Right lobe of liver (tissue), 6 donors: Measurements from ENCODE around the gene CCDC6. TPM values are rescaled to one million over a fixed set of nuclear protein-coding genes. Genes with fewer than 3 reads are reported as not detected.
A peak's percentile ranks its signal among the peaks of the same experiment; 100 is the strongest.
"Not testable (repeated sequence)": the region's sequence is repeated elsewhere in the genome, so short reads cannot be mapped to it uniquely, and the experiment has no call there.

Source experiments
- ATAC-seq, 4 donors: fragments of 200-7000 bp; cut with Tn5 transposase; one replicate each; pipeline ENCODE4 v1.9.1; 2020; ENCODE audit warnings: mild to moderate bottlenecking in 4 of 4, moderate library complexity in 4 of 4
- DNase-seq, 3 donors: peaks; one replicate each; pipeline ENCODE4 v3.0.0-alpha.2; 2020
- H3K27ac ChIP-seq, 3 donors: fragments of 200-600 bp; one replicate each; pipeline ENCODE4 v1.8.0; 2022
- H3K27me3 ChIP-seq, 2 donors: fragments of 200-600 bp; one replicate each; pipeline ENCODE4 v1.8.0; 2022
- H3K36me3 ChIP-seq, 4 donors: fragments of 200-600 bp; sonication (generic) in 1 of 4; one replicate each; pipeline versions ENCODE4 v1.5.1 to v1.8.0; 2017 to 2022; ENCODE audit warnings: control low read depth in 1 of 4
- H3K4me1 ChIP-seq, 4 donors: fragments of 200-600 bp; sonication (generic) in 1 of 4; one replicate each; pipeline versions ENCODE4 v1.5.1 to v1.8.0; 2017 to 2022; ENCODE audit warnings: control low read depth in 1 of 4
- H3K4me3 ChIP-seq, 3 donors: fragments of 200-600 bp; one replicate each; pipeline ENCODE4 v1.8.0; 2022
- H3K9me3 ChIP-seq, 4 donors: fragments of 200-600 bp; sonication (generic) in 1 of 4; one replicate each; pipeline versions ENCODE4 v1.5.1 to v1.8.0; 2017 to 2022; ENCODE audit warnings: control low read depth in 1 of 4
- POLR2A ChIP-seq: fragments of 450-650 bp; IDR thresholded peaks from one replicate; pipeline ENCODE4 v1.6.1; 2017; ENCODE audit warnings: antibody characterized with exemption, mild to moderate bottlenecking
- WGBS: methylation state at CpG from one replicate; pipeline ENCODE4 v1.1.6; 2018; ENCODE audit warnings: low coverage, low lambda C conversion rate; ENCODE audit not compliant: insufficient coverage; ENCODE audit errors: missing lambda C conversion rate; 5-methylcytosine and 5-hydroxymethylcytosine counted together
- intact Hi-C, 2 donors: fragments of 100-400 bp; cut with DNase I; formaldehyde crosslinking; loops; one replicate each; pipeline versions ENCODE4 v1.11.2 to v1.14.1; 2022
- total RNA-seq, 6 experiments: library from RNA; depleted of rRNA in 2 of 6; stranded (reverse); fragments of >200 nt in 2 of 6; fragmentation: NEBNext Ultra II Directional in 3 of 6; extraction: Animal tissue kit (Norgen Biotek cat#: 25700) in 3 of 6; gene quantifications; one replicate each; pipeline versions ENCODE4 v1.1.0 to v1.2.4, GENCODE V29; 2016 to 2023
- TF ChIP-seq, protein P1 (sequence below), 4 donors: fragments of 200-600 bp in 3 of 4; fragments of 450-650 bp in 1 of 4; IDR thresholded peaks; one replicate each; pipeline versions ENCODE4 v1.5.1 to v1.8.0; 2016 to 2022; ENCODE audit warnings: antibody characterized with exemption in 4 of 4, mild to moderate bottlenecking in 2 of 4
- donor health status: DM: no; HTN: yes; CAD: no.
- donor health status: DM: no; HTN: no; CAD: no.
- donor health status: DM: no; HTN: no; CAD: no.
- donor health status: DM: no; HTN: yes; CAD: no.
- donor health status: DM: no; HTN: yes; CAD: no.

The CCDC6 gene
- total RNA-seq, 6 experiments from 2014 or later: 9.2 to 20.4 (median 14.8) TPM

DNA sequence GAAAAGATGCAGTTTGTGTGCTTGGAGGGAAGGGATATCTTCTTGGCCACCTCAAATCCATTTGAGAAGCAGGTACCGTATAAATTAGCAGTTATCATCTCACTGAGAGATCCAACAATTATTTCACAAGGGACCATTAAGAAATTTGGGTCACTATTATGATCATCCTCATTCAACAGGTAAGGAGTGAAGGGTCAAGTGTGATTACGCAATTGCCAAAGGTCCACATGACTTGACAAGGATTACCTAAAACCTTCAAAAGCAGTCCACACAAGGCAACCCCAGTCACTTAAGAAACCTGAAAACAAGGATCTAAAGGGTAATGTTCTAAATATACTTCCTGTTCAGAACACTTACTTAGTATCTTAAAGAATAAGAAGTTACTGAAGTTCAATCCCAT lies 27.4 kb downstream of the CCDC6 start:
- intact Hi-C loops: no loop called here
- Histone ChIP-seq H3K9me3 (no peaks in the 10 kb centered on the region), H3K27me3 (no peaks in the 10 kb centered on the region), H3K4me3 (no peak overlapping the region), H3K4me1 (peaks cover 0 to 11% (median 0%) of the 10 kb centered on the region in 4 donors), H3K36me3 (no peaks in the 10 kb centered on the region), H3K27ac (peak overlapping the region in 1 of 3 donors; percentile 0)
- TF ChIP-seq POLR2A: no peak
- TF ChIP-seq, protein P1, sequence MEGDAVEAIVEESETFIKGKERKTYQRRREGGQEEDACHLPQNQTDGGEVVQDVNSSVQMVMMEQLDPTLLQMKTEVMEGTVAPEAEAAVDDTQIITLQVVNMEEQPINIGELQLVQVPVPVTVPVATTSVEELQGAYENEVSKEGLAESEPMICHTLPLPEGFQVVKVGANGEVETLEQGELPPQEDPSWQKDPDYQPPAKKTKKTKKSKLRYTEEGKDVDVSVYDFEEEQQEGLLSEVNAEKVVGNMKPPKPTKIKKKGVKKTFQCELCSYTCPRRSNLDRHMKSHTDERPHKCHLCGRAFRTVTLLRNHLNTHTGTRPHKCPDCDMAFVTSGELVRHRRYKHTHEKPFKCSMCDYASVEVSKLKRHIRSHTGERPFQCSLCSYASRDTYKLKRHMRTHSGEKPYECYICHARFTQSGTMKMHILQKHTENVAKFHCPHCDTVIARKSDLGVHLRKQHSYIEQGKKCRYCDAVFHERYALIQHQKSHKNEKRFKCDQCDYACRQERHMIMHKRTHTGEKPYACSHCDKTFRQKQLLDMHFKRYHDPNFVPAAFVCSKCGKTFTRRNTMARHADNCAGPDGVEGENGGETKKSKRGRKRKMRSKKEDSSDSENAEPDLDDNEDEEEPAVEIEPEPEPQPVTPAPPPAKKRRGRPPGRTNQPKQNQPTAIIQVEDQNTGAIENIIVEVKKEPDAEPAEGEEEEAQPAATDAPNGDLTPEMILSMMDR (IDR thresholded peaks at IDR 0.05): no peak
- no peak for DNase-seq
- peak in 3 of 4 donors; percentile 40 to 52 (median 43) for ATAC-seq
- WGBS: 69% methylated on average over 2 of the region's 2 CpGs

DNA sequence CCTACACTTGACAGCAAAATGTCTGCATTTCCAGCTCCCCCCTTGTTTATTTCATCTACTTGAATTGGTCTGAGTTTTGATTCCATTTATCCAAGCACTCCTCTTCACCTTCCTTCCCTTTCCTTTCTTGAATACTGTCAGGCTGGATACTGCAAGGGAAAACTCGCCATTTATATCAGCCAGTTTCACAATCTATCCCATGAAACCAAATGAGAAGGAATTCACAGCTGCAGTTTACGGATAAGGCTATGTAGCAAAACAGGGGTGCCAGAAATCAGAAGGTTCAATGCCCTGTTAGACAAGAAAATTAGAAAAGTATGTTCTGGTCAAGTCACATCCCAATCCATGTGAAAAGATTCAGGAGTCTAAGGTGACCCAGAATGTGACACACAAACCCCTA lies 28.1 kb downstream of the CCDC6 start:
- intact Hi-C loops: no loop called here
- WGBS: 67% methylated on average over 2 of the region's 2 CpGs

DNA sequence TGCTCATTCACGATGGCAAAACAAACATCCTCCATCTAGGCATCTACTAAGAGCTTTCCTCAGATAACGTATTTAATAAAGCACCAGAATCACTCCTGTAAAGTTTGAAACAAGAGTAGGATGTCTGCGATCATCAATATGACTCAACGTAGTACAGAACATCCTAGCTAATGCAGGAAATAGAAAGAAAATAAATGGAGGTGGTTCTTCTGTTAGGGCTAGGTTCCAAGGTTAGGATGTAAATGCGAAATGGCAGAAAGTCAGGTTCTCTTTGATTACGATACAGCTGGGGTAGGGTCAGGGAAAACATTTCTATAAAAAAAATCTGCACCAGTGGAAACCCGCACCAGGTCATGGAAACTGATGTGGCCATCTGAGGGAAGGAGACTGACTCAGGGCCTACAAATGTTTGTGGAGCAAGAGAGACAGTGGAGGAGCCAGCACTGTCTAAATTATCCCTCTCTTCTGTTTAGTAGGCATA lies 29.1 kb downstream of the CCDC6 start:
- Histone ChIP-seq H3K4me1 (peaks cover 0 to 11% (median 0%) of the 10 kb centered on the region in 4 donors), H3K9me3 (no peaks in the 10 kb centered on the region), H3K36me3 (no peaks in the 10 kb centered on the region), H3K4me3 (no peak overlapping the region), H3K27ac (no peak overlapping the region), H3K27me3 (no peaks in the 10 kb centered on the region)
- DNase-seq: no peak
- ATAC-seq: no peak
- WGBS: 82% methylated on average over 6 of the region's 7 CpGs
- intact Hi-C loops: no loop called here
- TF ChIP-seq POLR2A: no peak
- TF ChIP-seq, protein P1 (IDR thresholded peaks at IDR 0.05): no peak

More for the DNA sequence above, 28.1 kb downstream of the CCDC6 start:
- Histone ChIP-seq H3K4me1 (peaks cover 0 to 11% (median 0%) of the 10 kb centered on the region in 4 donors), H3K36me3 (no peaks in the 10 kb centered on the region), H3K9me3 (no peaks in the 10 kb centered on the region), H3K4me3 (no peak overlapping the region), H3K27ac (no peak overlapping the region), H3K27me3 (no peaks in the 10 kb centered on the region)
- ATAC-seq: no peak
- no peak for DNase-seq
- TF ChIP-seq POLR2A: no peak

DNA sequence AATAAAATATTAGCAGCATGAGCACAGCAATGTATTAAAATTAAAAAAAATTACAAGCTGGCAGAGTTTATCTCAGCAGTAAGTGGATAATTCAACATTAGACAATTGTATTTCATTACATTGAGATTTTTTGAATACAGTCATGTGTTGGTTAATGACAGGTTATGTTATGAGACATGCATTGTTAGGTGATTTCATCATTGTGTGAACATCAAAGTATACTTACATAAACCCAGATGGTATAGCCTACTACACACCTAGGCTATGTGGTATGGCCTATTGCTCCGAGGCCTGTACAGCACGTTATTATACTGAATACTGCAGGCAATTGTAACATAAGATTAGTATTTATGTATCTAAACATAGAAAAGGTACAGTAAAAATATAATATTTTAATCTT lies 29.7 kb downstream of the CCDC6 start:
- no peak overlapping the region for H3K27ac ChIP-seq
- H3K4me3 ChIP-seq: no peak overlapping the region
- ATAC-seq (no peak), DNase-seq (no peak)
- intact Hi-C loops: no loop called here
- H3K27me3 ChIP-seq: no peaks in the 10 kb centered on the region
- WGBS: 82% methylated on average over 2 of the region's 2 CpGs
- H3K36me3 ChIP-seq: no peaks in the 10 kb centered on the region
- TF ChIP-seq, protein P1 (IDR thresholded peaks at IDR 0.05): no peak
- TF ChIP-seq POLR2A: no peak
- no peaks in the 10 kb centered on the region for H3K9me3 ChIP-seq
- H3K4me1 ChIP-seq: peaks cover 0 to 11% (median 0%) of the 10 kb centered on the region in 4 donors

DNA sequence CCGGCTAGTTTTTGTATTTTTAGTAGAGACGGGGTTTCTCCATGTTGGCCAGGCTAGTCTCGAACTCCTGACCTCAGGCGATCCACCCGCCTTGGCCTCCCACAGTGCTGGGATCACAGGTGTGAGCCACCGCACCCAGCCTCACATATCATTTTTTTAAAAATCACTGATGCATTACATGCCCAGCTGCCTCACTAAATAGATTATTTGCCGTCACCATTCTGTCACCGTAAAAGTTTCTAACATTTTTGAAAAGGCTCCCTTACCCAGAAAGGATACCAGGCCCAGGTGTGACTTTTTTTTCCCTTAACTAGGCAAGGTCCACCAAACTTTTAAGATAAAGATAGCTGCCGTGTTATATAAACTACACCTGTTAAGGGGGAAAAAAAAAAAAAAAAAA lies 30.1 kb downstream of the CCDC6 start:
- H3K36me3 ChIP-seq, ATAC-seq, H3K4me3 ChIP-seq, H3K9me3 ChIP-seq, H3K27me3 ChIP-seq, intact Hi-C loops, H3K27ac ChIP-seq, DNase-seq: not testable (repeated sequence)
- 80% methylated on average over 9 of the region's 9 CpGs for WGBS
- peaks cover 0 to 11% (median 0%) of the 10 kb centered on the region in 4 donors for H3K4me1 ChIP-seq
